ENCODE results near the gene PREX1.
"Not testable (repeated sequence)": the region's sequence is repeated elsewhere in the genome, so short reads cannot be mapped to it uniquely, and the experiment has no call there.

PREX1 gene

DNA sequence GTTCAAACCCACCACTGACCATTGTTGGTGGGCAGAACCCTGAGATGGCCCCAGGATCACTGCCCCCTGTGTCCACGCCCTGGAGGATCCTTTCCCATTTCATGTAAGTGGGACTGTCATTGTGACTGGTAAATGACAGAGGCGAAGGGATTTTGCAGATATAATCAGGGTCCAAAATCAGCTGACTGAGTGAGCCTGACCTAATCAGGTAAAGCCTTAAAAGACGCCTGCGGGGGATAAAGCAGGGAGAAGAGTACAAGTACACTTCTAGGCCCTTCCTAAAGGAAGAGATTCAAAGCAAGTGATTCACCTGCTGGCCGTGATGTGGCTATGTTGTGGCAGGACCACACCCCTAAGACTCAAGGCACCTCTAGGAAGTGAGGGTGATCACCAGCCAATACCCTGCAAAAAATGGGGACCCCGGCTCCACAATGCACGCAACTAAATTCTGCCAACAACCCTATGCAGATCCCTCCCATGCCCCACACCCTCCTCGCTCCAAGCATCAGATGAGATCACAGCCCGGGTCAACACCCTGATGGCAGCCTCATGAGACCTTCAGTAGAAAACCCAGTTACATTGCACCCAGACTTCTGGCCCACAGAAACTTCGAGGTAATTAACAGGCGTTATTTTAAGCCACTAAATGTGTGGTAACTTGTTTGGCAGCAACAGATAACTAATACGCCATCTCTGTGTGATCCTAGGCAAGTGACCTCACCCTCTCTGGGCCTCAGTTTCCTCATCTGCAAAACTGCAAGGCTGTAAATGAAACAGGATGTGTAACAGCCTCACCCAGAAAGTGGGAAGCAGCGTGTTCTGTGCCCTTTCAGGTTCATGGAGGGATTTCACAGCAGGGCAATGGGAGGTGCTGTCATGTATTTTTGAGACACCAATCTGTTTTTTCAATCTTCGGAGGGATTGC, 11.3 kb downstream of the PREX1 start:
- peak in 2 of 10 donors; percentile 61 to 63 for DNase-seq

DNA sequence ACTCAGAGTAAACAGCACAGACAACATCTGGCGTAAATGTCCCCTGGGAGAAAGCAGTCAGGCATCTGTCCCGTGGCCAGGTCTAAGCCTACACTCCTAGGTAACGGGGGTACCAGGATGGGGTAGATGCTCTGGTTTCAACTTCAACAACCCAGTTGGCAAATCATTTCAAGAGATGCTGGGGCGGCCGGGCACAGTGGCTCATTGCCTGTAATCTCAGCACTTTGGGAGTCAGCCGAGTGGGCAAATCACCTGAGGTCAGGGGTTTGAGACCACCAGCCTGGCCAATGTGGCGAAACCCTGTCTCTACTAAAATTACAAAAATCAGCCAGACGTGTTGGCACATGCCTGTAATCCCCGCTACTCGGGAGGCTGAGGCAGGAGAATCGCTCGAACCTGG, 12.3 kb downstream of the PREX1 start:
- DNase-seq = peak in 1 of 10 donors; percentile 79
- intact Hi-C loops (cut with DNase I) = no loop called here

More for the DNA sequence above, 11.3 kb downstream of the PREX1 start:
- intact Hi-C loops (cut with DNase I) = no loop called here

- DNase-seq = no peak
- intact Hi-C loops (cut with DNase I) = no loop called here
Measured at GRCh38 chr20:48814633-48815032, 13.2 kb downstream of the PREX1 start.

- DNase-seq = peak in 2 of 10 donors; percentile 19 to 57
- intact Hi-C loops (cut with DNase I) = no loop called here
Measured at GRCh38 chr20:48813930-48814546, 13.8 kb downstream of the PREX1 start.

GRCh38 chr20:48813446-48813747, 14.4 kb downstream of the PREX1 start:
- intact Hi-C loops (cut with DNase I) = no loop called here
- DNase-seq = no peak

DNA sequence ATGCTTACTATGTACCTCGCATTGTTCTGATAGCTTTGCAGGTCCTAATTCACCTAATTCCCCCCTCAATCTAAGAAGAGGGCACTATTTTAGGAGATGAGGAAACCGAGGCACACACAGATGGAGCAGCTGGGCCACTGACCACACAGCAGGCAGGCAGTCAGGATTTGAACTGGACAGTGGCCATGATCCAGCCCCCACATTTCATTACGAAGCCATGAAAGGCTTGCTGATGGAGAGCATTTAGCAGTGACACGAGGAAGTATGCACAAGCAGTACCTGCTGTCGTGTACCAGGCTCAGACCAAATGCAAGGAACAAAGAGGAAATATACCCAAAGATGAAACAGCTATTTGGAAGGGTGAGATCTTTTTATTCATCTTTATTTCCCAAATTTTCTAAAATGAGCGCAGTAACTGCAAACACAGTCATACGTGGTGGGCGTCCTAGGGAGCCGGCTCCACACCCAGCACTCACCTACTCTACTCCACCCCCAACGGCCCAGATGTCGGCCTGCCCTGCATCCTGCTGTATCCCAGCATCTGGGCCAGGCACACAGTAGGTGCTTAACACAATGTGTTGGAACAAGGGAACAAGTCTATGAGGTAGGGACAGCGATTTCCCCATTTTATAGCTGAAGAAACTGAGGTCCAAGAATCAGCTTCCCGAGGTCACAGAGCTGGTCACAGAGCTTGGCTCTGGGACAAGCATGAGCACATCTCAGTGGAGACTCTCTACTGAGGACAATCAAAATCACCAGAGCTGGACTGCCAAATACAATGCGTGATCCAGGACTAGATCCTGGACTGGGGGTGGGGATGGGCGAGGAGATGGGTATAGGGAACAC, 15.0 kb downstream of the PREX1 start:
- peak in 3 of 10 donors; percentile 55 to 80 (median 65) for DNase-seq

GRCh38 chr20:48812114-48812513, 15.7 kb downstream of the PREX1 start:
- DNase-seq; intact Hi-C loops (cut with DNase I): not testable (repeated sequence)

More for the DNA sequence above, 15.0 kb downstream of the PREX1 start:
- intact Hi-C loops (cut with DNase I) = no loop called here

GRCh38 chr20:48809673-48810072, 18.1 kb downstream of the PREX1 start:
- intact Hi-C loops (cut with DNase I) = no loop called here
- peak in 1 of 10 donors; percentile 7 for DNase-seq

DNA sequence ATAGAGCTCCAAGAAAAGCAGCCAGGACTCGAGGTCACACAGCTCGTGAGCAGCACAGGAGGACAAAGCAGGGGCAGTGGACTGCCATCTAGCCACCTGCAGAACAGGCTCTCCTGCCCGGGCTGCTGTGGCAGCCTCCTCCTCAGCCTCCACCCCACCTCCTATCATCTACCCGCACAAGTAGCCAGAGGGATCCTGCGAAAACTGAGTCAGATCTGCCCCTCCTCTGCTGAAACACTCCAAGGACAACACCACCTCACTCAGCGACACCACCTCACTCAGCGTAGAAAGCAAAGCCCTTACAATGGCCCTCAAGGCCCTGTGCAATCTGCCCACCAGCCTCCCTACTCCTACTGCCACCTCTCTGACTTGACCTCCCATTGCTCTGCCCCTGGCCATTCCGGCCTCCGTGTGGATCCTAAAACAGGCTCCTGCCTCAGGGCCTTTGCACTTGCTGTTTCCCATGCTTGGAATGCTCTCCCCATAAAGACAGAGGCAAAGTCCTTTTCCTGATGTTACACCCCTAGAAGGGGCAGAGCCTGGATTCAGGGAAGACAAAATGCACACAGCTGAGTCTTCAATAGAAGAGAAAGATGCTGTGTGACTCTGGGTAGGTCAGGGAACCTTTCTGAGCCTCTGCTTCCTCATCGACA, 19.3 kb downstream of the PREX1 start:
- intact Hi-C loops (cut with DNase I) = no loop called here
- DNase-seq = peak in 1 of 10 donors; percentile 76

- DNase-seq = peak in 7 of 10 donors; percentile 51 to 94 (median 67)
- intact Hi-C loops (cut with DNase I) = no loop called here
Measured at GRCh38 chr20:48807586-48808381, 20.0 kb downstream of the PREX1 start.

DNA sequence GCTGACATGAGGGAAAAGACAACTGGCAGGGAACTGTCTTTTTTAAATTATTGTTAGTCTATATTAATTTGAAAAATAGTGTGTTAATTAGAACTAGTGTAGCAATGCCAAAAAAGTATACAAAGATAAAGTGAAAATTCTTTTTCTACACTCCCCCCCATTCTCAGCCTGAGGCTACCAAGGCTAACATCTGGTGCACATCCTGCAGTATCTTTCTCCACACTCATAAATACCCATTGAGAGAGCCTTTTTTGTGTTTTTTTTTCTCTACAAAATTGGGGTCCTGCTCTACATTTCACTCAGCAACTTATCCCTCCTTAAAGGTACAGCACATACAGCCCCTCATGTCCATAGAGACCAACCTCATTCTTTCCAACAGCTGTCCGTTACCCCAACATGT, 20.7 kb downstream of the PREX1 start:
- intact Hi-C loops (cut with DNase I) = no loop called here
- no peak for DNase-seq

DNA sequence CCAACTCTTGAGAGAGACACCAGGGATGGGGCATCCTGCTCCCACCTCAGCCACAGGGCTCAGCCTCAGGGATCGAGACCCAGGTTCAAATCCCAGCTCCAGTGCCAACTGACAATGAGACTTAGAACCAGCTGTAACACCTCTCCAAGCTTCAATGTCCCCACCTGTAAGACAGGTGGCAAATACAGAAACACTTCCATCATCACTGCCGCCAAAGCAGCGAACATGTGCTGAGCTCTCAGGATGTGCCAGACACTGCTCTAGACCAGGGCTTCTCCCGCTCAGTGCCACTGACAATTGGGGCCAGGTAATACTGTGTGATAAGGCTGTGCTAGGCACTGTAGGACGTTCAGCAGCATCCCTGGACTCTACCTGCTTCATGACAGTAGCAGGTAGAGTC, 22.1 kb downstream of the PREX1 start:
- DNase-seq = peak in 1 of 10 donors; percentile 68
- intact Hi-C loops (cut with DNase I) = no loop called here

GRCh38 chr20:48805286-48805685, 22.5 kb downstream of the PREX1 start:
- intact Hi-C loops (cut with DNase I) = no loop called here
- peak in 1 of 10 donors; percentile 77 for DNase-seq

GRCh38 chr20:48804300-48804980, 23.4 kb downstream of the PREX1 start:
- DNase-seq = peak in 1 of 10 donors; percentile 61
- intact Hi-C loops (cut with DNase I) = no loop called here

DNA sequence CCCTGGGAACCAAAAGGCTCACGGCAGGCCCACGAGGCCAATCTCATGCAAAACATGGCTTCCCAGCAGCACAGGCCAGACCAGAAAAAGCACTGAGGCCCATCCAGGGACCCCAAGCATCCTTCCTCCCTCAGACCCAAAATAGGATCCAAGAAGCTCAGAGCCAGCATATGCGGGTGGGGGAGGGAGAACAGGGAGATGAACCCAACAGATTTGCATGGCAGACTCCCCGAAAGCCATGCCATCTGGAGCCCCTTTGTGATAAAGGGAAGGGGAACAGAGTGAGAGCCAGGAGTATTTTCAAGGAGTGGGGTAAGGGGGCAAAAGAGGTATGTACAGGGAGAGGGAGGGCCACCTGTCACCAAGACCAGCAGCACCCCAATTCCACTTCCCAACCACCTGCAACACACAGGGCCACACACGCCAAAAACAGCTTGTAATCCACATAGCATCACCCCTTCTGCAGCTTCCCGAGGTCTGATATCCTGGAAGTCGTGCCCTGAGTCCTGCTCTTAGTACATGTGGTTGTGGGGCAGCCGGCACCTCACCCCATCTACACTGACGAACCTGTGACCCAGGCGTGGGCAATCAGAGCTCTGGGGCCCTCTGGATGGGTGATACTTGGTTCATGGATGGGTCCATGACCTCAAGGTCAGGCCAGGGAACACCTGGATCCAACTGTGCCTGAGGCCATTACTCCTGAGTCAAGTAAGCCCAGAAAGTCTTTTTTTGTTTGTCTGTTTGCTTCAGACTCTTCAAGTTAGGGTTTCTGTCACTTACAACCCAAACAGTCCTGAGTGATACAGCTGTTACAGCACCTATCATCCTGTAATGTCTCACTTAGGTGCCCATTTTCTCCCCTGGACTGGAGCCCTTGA, 24.4 kb downstream of the PREX1 start:
- intact Hi-C loops (cut with DNase I) = no loop called here

DNA sequence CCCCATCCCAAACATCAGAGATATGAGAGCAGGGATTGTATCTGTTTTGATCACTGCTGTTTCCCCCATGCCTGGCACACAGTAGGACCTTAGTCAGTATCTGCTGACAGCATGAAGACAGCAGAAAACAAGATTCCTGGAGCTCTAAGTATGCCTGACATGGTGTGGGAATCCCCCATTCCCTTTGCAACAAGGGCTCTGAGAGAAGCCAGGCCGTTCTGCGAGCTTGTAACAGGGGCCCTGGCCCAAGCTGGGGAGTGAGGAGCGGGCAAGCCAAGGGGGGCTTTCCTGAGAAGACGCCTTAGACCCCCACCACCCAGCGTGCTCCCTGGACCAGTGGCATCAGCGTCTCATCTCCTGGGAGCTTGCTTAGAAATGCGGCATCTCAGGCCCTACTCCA, 25.2 kb downstream of the PREX1 start:
- intact Hi-C loops (cut with DNase I) = no loop called here
- peak in 1 of 10 donors; percentile 47 for DNase-seq

More for the DNA sequence above, 24.4 kb downstream of the PREX1 start:
- DNase-seq = peak in 1 of 10 donors; percentile 53

- intact Hi-C loops (cut with DNase I) = no loop called here
Measured at GRCh38 chr20:48802216-48802615, 25.6 kb downstream of the PREX1 start.

GRCh38 chr20:48801197-48801596, 26.6 kb downstream of the PREX1 start:
- peak in 1 of 10 donors; percentile 44 for DNase-seq
- intact Hi-C loops (cut with DNase I) = no loop called here

More at GRCh38 chr20:48802216-48802615, 25.6 kb downstream of the PREX1 start:
- DNase-seq = no peak

All from posterior cingulate gyrus (tissue), 11 donors.